ENCODE measurements around the gene WWTR1. TPM values are rescaled to one million over a fixed set of nuclear protein-coding genes. Genes with fewer than 3 reads are reported as not detected.
A peak's percentile ranks its signal among the peaks of the same experiment; 100 is the strongest.

The WWTR1 gene
- total RNA-seq, 4 donors from 2014 or later, result 11.3 to 30.7 (median 17.6) TPM

- in situ Hi-C loops (cut with MboI; ENCODE audit: low sequenced_read_pairs in 4 of 4), result loop anchor here in 3 of 4 donors (5.0 to 25.0 kb wide), 2 partner anchors 200 to 205 kb away; no protein-coding TSS in a partner anchor
- intact Hi-C loops (cut with DNase I; ENCODE audit: low total_unique reads), result loop anchor here (1.0 to 10.0 kb wide), 2 partner anchors 205 to 263 kb away; no protein-coding TSS in a partner anchor
- no peaks in the 10 kb centered on the region for H3K36me3 ChIP-seq
- H3K27me3 ChIP-seq, result no peaks in the 10 kb centered on the region
- no peak overlapping the region for H3K27ac ChIP-seq
- H3K4me1 ChIP-seq, result peaks cover 5 to 9% of the 10 kb centered on the region in 2 donors
- DNase-seq, result peak; percentile 32 to 43
- TF ChIP-seq CTCF (IDR thresholded peaks at IDR 0.05 in 4 of 5, conservative IDR thresholded peaks at IDR 0.05 in 1 of 5) (peak; percentile 64 to 90 (median 74)), POLR2A (IDR thresholded peaks at IDR 0.05) (no peak)
- no peak overlapping the region for H3K4me3 ChIP-seq
- H3K9me3 ChIP-seq, result no peaks in the 10 kb centered on the region
- peak; percentile 48 to 58 for ATAC-seq
Measured at GRCh38 chr3:149512073-149512782, 145.6 kb downstream of the WWTR1 start.

DNA sequence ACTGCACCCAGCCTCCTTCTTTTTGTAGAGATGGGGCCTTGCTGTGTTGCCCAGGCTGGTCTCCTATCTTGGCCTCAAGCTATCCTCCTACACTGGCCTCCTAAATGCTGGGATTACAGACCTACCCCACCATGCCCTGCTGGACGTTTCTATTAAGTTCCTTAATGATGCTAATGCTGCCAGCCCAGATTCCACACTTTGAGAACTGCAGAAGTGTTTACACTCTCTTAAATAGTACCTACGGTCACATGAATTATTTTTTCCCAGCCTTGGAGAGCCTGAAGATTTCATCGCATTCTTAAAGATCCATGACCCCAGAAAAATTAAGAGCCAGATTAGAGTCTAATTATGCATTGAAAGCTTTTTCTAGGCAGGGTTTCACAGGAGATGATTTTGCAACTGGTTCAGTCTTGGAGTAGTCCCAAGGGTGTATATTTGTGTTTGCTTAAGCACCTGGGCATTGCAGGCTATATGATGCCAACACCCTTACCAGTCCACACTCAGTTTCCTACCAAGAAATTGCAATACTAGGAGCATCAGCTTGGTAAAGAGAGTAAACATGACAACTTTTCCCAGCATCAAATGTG is 146.7 kb downstream of the WWTR1 start:
- no peak for DNase-seq
- no peaks in the 10 kb centered on the region for H3K9me3 ChIP-seq
- no peak for ATAC-seq
- H3K27me3 ChIP-seq, result no peaks in the 10 kb centered on the region
- H3K36me3 ChIP-seq, result no peaks in the 10 kb centered on the region
- no peak overlapping the region for H3K4me3 ChIP-seq
- H3K27ac ChIP-seq, result no peak overlapping the region
- peaks cover 5 to 14% of the 10 kb centered on the region in 2 donors for H3K4me1 ChIP-seq
- in situ Hi-C loops (cut with MboI; ENCODE audit: low sequenced_read_pairs in 4 of 4) (loop anchor here in 3 of 4 donors (5.0 to 25.0 kb wide), 2 partner anchors 201 to 206 kb away; no protein-coding TSS in a partner anchor), intact Hi-C loops (cut with DNase I; ENCODE audit: low total_unique reads) (loop anchor here (10.0 kb wide), 1 partner anchor 264 kb away; no protein-coding TSS in a partner anchor)
- TF ChIP-seq POLR2A (IDR thresholded peaks at IDR 0.05), result no peak
- TF ChIP-seq CTCF (IDR thresholded peaks at IDR 0.05 in 4 of 5, conservative IDR thresholded peaks at IDR 0.05 in 1 of 5), result no peak

GRCh38 chr3:149510480-149510879 is 147.3 kb downstream of the WWTR1 start:
- in situ Hi-C loops (cut with MboI; ENCODE audit: low sequenced_read_pairs in 4 of 4), result loop anchor here in 3 of 4 donors (5.0 to 25.0 kb wide), 2 partner anchors 202 to 207 kb away; no protein-coding TSS in a partner anchor
- H3K36me3 ChIP-seq, result no peaks in the 10 kb centered on the region
- intact Hi-C loops (cut with DNase I; ENCODE audit: low total_unique reads), result loop anchor here (10.0 kb wide), 1 partner anchor 264 kb away; no protein-coding TSS in a partner anchor
- ATAC-seq (no peak), DNase-seq (no peak)
- peaks cover 5 to 14% of the 10 kb centered on the region in 2 donors for H3K4me1 ChIP-seq
- TF ChIP-seq CTCF (IDR thresholded peaks at IDR 0.05 in 4 of 5, conservative IDR thresholded peaks at IDR 0.05 in 1 of 5), result no peak
- TF ChIP-seq POLR2A (IDR thresholded peaks at IDR 0.05), result no peak
- no peaks in the 10 kb centered on the region for H3K9me3 ChIP-seq
- H3K27me3 ChIP-seq, result no peaks in the 10 kb centered on the region
- H3K4me3 ChIP-seq, result no peak overlapping the region
- no peak overlapping the region for H3K27ac ChIP-seq

DNA sequence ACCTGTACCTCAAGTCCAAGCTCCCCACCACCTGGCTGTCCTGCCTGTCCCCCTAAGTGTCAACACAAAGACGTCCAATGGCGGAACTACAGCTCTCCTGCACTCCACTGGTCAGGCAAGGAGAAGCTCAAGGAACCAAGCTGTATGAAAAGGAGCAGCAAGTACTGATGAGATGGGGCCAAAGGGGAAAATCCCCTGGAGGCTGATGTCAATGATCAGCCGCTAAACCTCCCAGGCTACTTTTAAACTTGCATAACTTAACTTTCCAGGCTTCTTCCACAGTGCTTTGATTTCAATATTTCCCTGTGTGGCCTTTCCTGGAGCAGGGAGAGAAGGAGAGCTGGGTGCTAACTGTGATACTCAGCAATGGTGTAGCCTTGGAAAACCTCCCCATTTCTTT is 148.3 kb downstream of the WWTR1 start:
- Histone ChIP-seq H3K4me1 (peaks cover 5 to 14% of the 10 kb centered on the region in 2 donors), H3K9me3 (no peaks in the 10 kb centered on the region), H3K27me3 (no peaks in the 10 kb centered on the region), H3K4me3 (no peak overlapping the region), H3K27ac (no peak overlapping the region), H3K36me3 (no peaks in the 10 kb centered on the region)
- in situ Hi-C loops (cut with MboI; ENCODE audit: low sequenced_read_pairs in 4 of 4) (loop anchor here in 1 of 4 donors (25.0 kb wide), 1 partner anchor 203 kb away; no protein-coding TSS in a partner anchor), intact Hi-C loops (cut with DNase I; ENCODE audit: low total_unique reads) (no loop called here)
- no peak for TF ChIP-seq POLR2A (IDR thresholded peaks at IDR 0.05)
- no peak for TF ChIP-seq CTCF (IDR thresholded peaks at IDR 0.05 in 4 of 5, conservative IDR thresholded peaks at IDR 0.05 in 1 of 5)
- ATAC-seq (no peak), DNase-seq (no peak)
